CD14-positive monocyte (primary cell): ENCODE measurements around the gene SPATS2L. TPM values are rescaled to one million over a fixed set of nuclear protein-coding genes. Genes with fewer than 3 reads are reported as not detected.

Source experiments
- DNase-seq, 3 donors: peaks; one replicate each; pipeline ENCODE4 v3.0.0-alpha.2; 2011 to 2022
- H2AFZ ChIP-seq: 2 replicates; pipeline ENCODE4 v1.6.0; 2012; ENCODE audit warnings: mild to moderate bottlenecking, low read depth, low read length, inconsistent platforms; ENCODE audit not compliant: insufficient read depth, poor library complexity, severe bottlenecking
- H3K27ac ChIP-seq, 2 donors: 1 replicate in 1 of 2; 2 replicates in 1 of 2; pipeline ENCODE4 v1.5.1; 2012 to 2013; ENCODE audit warnings: low read length in 2 of 2, control low read depth in 1 of 2, inconsistent platforms in 1 of 2, low read depth in 1 of 2, mild to moderate bottlenecking in 1 of 2
- H3K27me3 ChIP-seq, 2 donors: one replicate each; pipeline versions ENCODE4 v1.6.0 to v1.6.1; 2011 to 2013; ENCODE audit warnings: low read length in 2 of 2; ENCODE audit not compliant: control insufficient read depth in 2 of 2, insufficient read depth in 2 of 2
- H3K36me3 ChIP-seq, 2 donors: replicated peaks in 1 of 2; 1 replicate in 1 of 2; 2 replicates in 1 of 2; pipeline versions ENCODE4 v1.5.1 to v1.6.1; 2012 to 2013; ENCODE audit warnings: low read length in 2 of 2, control low read depth in 1 of 2, inconsistent platforms in 1 of 2, mild to moderate bottlenecking in 1 of 2; ENCODE audit not compliant: insufficient read depth in 2 of 2, control insufficient read depth in 1 of 2
- H3K4me1 ChIP-seq, 2 donors: 1 replicate in 1 of 2; 2 replicates in 1 of 2; pipeline versions ENCODE4 v1.5.1 to v1.6.1; 2012 to 2013; ENCODE audit warnings: low read length in 2 of 2, control low read depth in 1 of 2, inconsistent platforms in 1 of 2, mild to moderate bottlenecking in 1 of 2, moderate library complexity in 1 of 2; ENCODE audit not compliant: insufficient read depth in 2 of 2, control insufficient read depth in 1 of 2
- H3K4me2 ChIP-seq: replicated peaks from 2 replicates; pipeline ENCODE3; 2012; ENCODE audit warnings: low read length, moderate library complexity, mild to moderate bottlenecking; ENCODE audit not compliant: poor library complexity, severe bottlenecking; ENCODE audit errors: extremely low read depth
- H3K4me3 ChIP-seq, 3 experiments: fragments of 200-600 bp in 1 of 3; sonication (generic) in 1 of 3; replicated peaks in 1 of 3; 1 replicate in 2 of 3; 2 replicates in 1 of 3; pipeline ENCODE4 v1.5.1; 2011 to 2013; ENCODE audit warnings: low read length in 3 of 3, mild to moderate bottlenecking in 3 of 3, control low read depth in 2 of 3, low read depth in 2 of 3, inconsistent platforms in 1 of 3, moderate library complexity in 1 of 3
- H3K79me2 ChIP-seq: 2 replicates; pipeline ENCODE4 v1.6.0; 2012; ENCODE audit warnings: mild to moderate bottlenecking, control low read depth, inconsistent platforms, low read length, moderate library complexity; ENCODE audit not compliant: insufficient read depth
- H3K9ac ChIP-seq: 2 replicates; pipeline ENCODE4 v1.6.0; 2017; ENCODE audit warnings: low read length, mild to moderate bottlenecking; ENCODE audit not compliant: insufficient read depth, poor library complexity, severe bottlenecking
- H3K9me3 ChIP-seq, 2 donors: replicated peaks in 1 of 2; 1 replicate in 1 of 2; 2 replicates in 1 of 2; pipeline versions ENCODE4 v1.5.1 to v1.6.1; 2012 to 2013; ENCODE audit warnings: low read length in 2 of 2, control low read depth in 1 of 2; ENCODE audit not compliant: control insufficient read depth in 1 of 2, insufficient read depth in 1 of 2
- H4K20me1 ChIP-seq: 2 replicates; pipeline ENCODE4 v1.6.0; 2012; ENCODE audit warnings: mild to moderate bottlenecking, low read length, control low read depth, moderate library complexity; ENCODE audit not compliant: insufficient read depth
- H3K27ac Mint-ChIP-seq, 7 donors: one replicate each; pipeline ENCODE4 v1.8.0; 2020; ENCODE audit warnings: mild to moderate bottlenecking in 7 of 7, mixed read lengths in 7 of 7, moderate library complexity in 6 of 7, inconsistent platforms in 2 of 7
- H3K27me3 Mint-ChIP-seq, 3 donors: one replicate each; pipeline ENCODE4 v1.8.0; 2021 to 2022; ENCODE audit warnings: low read depth in 3 of 3, mild to moderate bottlenecking in 3 of 3, mixed read lengths in 3 of 3, moderate library complexity in 3 of 3, inconsistent platforms in 1 of 3
- H3K36me3 Mint-ChIP-seq, 2 donors: one replicate each; pipeline ENCODE4 v1.8.0; 2020; ENCODE audit warnings: mixed read lengths in 2 of 2, inconsistent platforms in 1 of 2, mild to moderate bottlenecking in 1 of 2
- H3K4me1 Mint-ChIP-seq: one replicate; pipeline ENCODE4 v1.8.0; 2020; ENCODE audit warnings: mild to moderate bottlenecking, mixed read lengths
- H3K4me3 Mint-ChIP-seq, 2 donors: one replicate each; pipeline ENCODE4 v1.8.0; 2020; ENCODE audit warnings: mild to moderate bottlenecking in 2 of 2, mixed read lengths in 2 of 2, moderate library complexity in 1 of 2
- H3K9me3 Mint-ChIP-seq, 7 donors: one replicate each; pipeline ENCODE4 v1.8.0; 2020 to 2022; ENCODE audit warnings: mixed read lengths in 7 of 7, mild to moderate bottlenecking in 6 of 7, moderate library complexity in 6 of 7, inconsistent platforms in 2 of 7
- WGBS: methylation state at CpG from one replicate; pipeline ENCODE4 v1.1.5; 2013; ENCODE audit warnings: missing lambda C conversion rate; ENCODE audit not compliant: insufficient coverage; 5-methylcytosine and 5-hydroxymethylcytosine counted together
- intact Hi-C, 2 donors: fragments of 100-400 bp; cut with micrococcal nuclease; formaldehyde crosslinking; loops; one replicate each; pipeline versions ENCODE4 v1.15.0 to v1.15.1; 2023
- polyA plus RNA-seq, 3 donors: library from polyadenylated mRNA; depleted of rRNA in 1 of 3; unstranded in 2 of 3; stranded (reverse) in 1 of 3; fragments of 300-500 nt in 2 of 3; fragments of >200 nt in 1 of 3; fragmentation: Illumina TruSeq in 2 of 3; gene quantifications; 1 replicate in 2 of 3; 2 replicates in 1 of 3; pipeline ENCODE4 v1.2.3, GENCODE V29; 2012 to 2021
- TF ChIP-seq, protein P1 (sequence below): fragments of 200-600 bp; IDR thresholded peaks from one replicate; pipeline ENCODE4 v1.8.0; 2022; ENCODE audit warnings: antibody characterized with exemption, mild to moderate bottlenecking

SPATS2L gene
- polyA plus RNA-seq, 3 donors = 2.7 to 5.2 (median 3.2) TPM

GRCh38 chr2:200321780-200322534 lies 15.5 kb downstream of the SPATS2L start:
- Mint-ChIP-seq H3K27ac (no peak overlapping the region), H3K9me3 (peaks cover 0 to under 1% (median 0%) of the 10 kb centered on the region in 7 donors), H3K36me3 (no peaks in the 10 kb centered on the region), H3K4me3 (no peak overlapping the region), H3K27me3 (peaks cover 0 to 2% (median 0%) of the 10 kb centered on the region in 3 donors), H3K4me1 (no peaks in the 10 kb centered on the region)
- H3K27ac ChIP-seq = no peak overlapping the region
- DNase-seq = no peak
- TF ChIP-seq, protein P1, sequence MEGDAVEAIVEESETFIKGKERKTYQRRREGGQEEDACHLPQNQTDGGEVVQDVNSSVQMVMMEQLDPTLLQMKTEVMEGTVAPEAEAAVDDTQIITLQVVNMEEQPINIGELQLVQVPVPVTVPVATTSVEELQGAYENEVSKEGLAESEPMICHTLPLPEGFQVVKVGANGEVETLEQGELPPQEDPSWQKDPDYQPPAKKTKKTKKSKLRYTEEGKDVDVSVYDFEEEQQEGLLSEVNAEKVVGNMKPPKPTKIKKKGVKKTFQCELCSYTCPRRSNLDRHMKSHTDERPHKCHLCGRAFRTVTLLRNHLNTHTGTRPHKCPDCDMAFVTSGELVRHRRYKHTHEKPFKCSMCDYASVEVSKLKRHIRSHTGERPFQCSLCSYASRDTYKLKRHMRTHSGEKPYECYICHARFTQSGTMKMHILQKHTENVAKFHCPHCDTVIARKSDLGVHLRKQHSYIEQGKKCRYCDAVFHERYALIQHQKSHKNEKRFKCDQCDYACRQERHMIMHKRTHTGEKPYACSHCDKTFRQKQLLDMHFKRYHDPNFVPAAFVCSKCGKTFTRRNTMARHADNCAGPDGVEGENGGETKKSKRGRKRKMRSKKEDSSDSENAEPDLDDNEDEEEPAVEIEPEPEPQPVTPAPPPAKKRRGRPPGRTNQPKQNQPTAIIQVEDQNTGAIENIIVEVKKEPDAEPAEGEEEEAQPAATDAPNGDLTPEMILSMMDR = no peak
- H3K79me2 ChIP-seq = peaks cover 3% of the 10 kb centered on the region
- H3K9me3 ChIP-seq = no peaks in the 10 kb centered on the region
- H3K4me3 ChIP-seq = no peak overlapping the region
- intact Hi-C loops = no loop called here
- no peaks in the 10 kb centered on the region for H3K27me3 ChIP-seq
- H4K20me1 ChIP-seq = no peaks in the 10 kb centered on the region
- no peak overlapping the region for H2AFZ ChIP-seq
- no peaks in the 10 kb centered on the region for H3K4me1 ChIP-seq
- H3K4me2 ChIP-seq = no peak overlapping the region
- H3K9ac ChIP-seq = no peak overlapping the region
- H3K36me3 ChIP-seq = no peaks in the 10 kb centered on the region
- 95% methylated on average over 3 of the region's 6 CpGs for WGBS

GRCh38 chr2:200322607-200323006 lies 16.1 kb downstream of the SPATS2L start:
- DNase-seq = no peak
- Mint-ChIP-seq H3K4me3 (no peak overlapping the region), H3K27ac (no peak overlapping the region), H3K36me3 (no peaks in the 10 kb centered on the region), H3K4me1 (no peaks in the 10 kb centered on the region), H3K9me3 (peaks cover 0 to 2% (median 0%) of the 10 kb centered on the region in 7 donors), H3K27me3 (peaks cover 0 to 2% (median 0%) of the 10 kb centered on the region in 3 donors)
- Histone ChIP-seq H3K9me3 (no peaks in the 10 kb centered on the region), H3K79me2 (peaks cover 3% of the 10 kb centered on the region), H4K20me1 (no peaks in the 10 kb centered on the region), H3K4me2 (no peak overlapping the region), H3K27me3 (no peaks in the 10 kb centered on the region), H2AFZ (no peak overlapping the region), H3K4me1 (no peaks in the 10 kb centered on the region), H3K4me3 (no peak overlapping the region), H3K9ac (no peak overlapping the region), H3K27ac (no peak overlapping the region), H3K36me3 (no peaks in the 10 kb centered on the region)
- TF ChIP-seq, protein P1 = no peak
- 100% methylated on average over 1 of the region's 1 CpG for WGBS
- intact Hi-C loops = no loop called here
